K562 (cell line): Measurements from ENCODE around the gene ZDHHC8. TPM values are rescaled to one million over a fixed set of nuclear protein-coding genes. Genes with fewer than 3 reads are reported as not detected.

Experiments
- ATF7 ChIP-seq: fragments of 450-650 bp; IDR thresholded peaks from 2 replicates; pipeline ENCODE4 v1.7.1; 2014; ENCODE audit warnings: mild to moderate bottlenecking, moderate library complexity
- DIDO1 ChIP-seq: fragments of 450-650 bp; IDR thresholded peaks from 2 replicates; pipeline ENCODE4 v1.6.1; 2016; ENCODE audit warnings: low read depth, missing biosample characterization, missing genetic modification characterization
- ELF4 ChIP-seq: fragments of 450-650 bp; formaldehyde crosslinking; IDR thresholded peaks from 2 replicates; pipeline ENCODE4 v1.4.0; 2022; ENCODE audit warnings: missing genetic modification characterization
- ELK1 ChIP-seq: sonication (generic); formaldehyde crosslinking; IDR thresholded peaks from 2 replicates; pipeline ENCODE4 v1.8.1; 2022; ENCODE audit warnings: missing genetic modification reagents
- FOXK2 ChIP-seq, 2 experiments: fragments of 450-650 bp; IDR thresholded peaks in 1 of 2; conservative IDR thresholded peaks in 1 of 2; 2 replicates each; pipeline ENCODE4 v1.6.1; 2016; ENCODE audit warnings: low read depth in 2 of 2, mild to moderate bottlenecking in 1 of 2
- HDGF ChIP-seq: fragments of 450-650 bp; IDR thresholded peaks from 2 replicates; pipeline ENCODE4 v1.6.1; 2016
- ILK ChIP-seq: fragments of 450-650 bp; IDR thresholded peaks from 2 replicates; pipeline ENCODE4 v1.6.1; 2016; ENCODE audit warnings: missing genetic modification characterization, low read depth, mild to moderate bottlenecking, missing compliant biosample characterization, moderate library complexity, borderline replicate concordance
- LCOR ChIP-seq: sonication (generic); formaldehyde crosslinking; IDR thresholded peaks from 2 replicates; pipeline ENCODE4 v1.8.0; 2022; ENCODE audit warnings: mild to moderate bottlenecking, missing genetic modification reagents
- MAFK ChIP-seq: IDR thresholded peaks from 2 replicates; pipeline ENCODE4 v1.6.1; 2011; ENCODE audit warnings: low read length, improper control_type of control experiment
- MBD1 ChIP-seq: fragments of 250-450 bp; sonication (Bioruptor Pico); IDR thresholded peaks from 2 replicates; pipeline ENCODE4 v1.8.0; 2022; ENCODE audit warnings: inconsistent platforms
- NR0B1 ChIP-seq: fragments of 450-650 bp; IDR thresholded peaks from one replicate; pipeline ENCODE4 v1.6.1; 2018; ENCODE audit warnings: mild to moderate bottlenecking, moderate library complexity; ENCODE audit not compliant: partially characterized antibody
- PML ChIP-seq: IDR thresholded peaks from 2 replicates; pipeline ENCODE4 v1.6.1; 2012; ENCODE audit warnings: low read length, inconsistent platforms
- RNF2 ChIP-seq: sonication (generic); IDR thresholded peaks from 2 replicates; pipeline ENCODE4 v1.6.1; 2016
- SAFB2 ChIP-seq: fragments of 200-400 bp; formaldehyde crosslinking; IDR thresholded peaks from 2 replicates; pipeline ENCODE4 v1.6.1; 2018; ENCODE audit warnings: borderline replicate concordance, low read length, low read depth, moderate library complexity; ENCODE audit not compliant: severe bottlenecking
- SOX6 ChIP-seq: fragments of 450-650 bp; IDR thresholded peaks from 2 replicates; pipeline ENCODE4 v1.6.1; 2014; ENCODE audit warnings: mild to moderate bottlenecking
- SREBF1 ChIP-seq: fragments of 150-350 bp; IDR thresholded peaks from 2 replicates; pipeline ENCODE4 v1.6.1; 2014; ENCODE audit warnings: antibody characterized with exemption, low read depth, low read length, borderline replicate concordance
- SRF ChIP-seq, 2 experiments: fragments of 250-450, 450-650 bp in 1 of 2; sonication (Bioruptor Pico) in 1 of 2; sonication (generic) in 1 of 2; formaldehyde crosslinking; IDR thresholded peaks; 2 replicates each; pipeline versions ENCODE4 v1.5.0 to v1.5.1; 2020 to 2022; ENCODE audit warnings: mild to moderate bottlenecking in 1 of 2, missing genetic modification reagents in 1 of 2
- TBP ChIP-seq: optimal IDR thresholded peaks from 2 replicates; pipeline ENCODE3; 2011; ENCODE audit warnings: low read depth, low read length, improper control_type of control experiment
- TCFL5 ChIP-seq: fragments of 250-450 bp; sonication (Bioruptor Pico); conservative IDR thresholded peaks from 2 replicates; pipeline ENCODE4 v1.6.1; 2021; ENCODE audit warnings: mild to moderate bottlenecking, moderate library complexity, matching md5 sums
- YY1 ChIP-seq, 3 experiments: IDR thresholded peaks; 2 replicates each; pipeline ENCODE4 v1.6.1; 2011; ENCODE audit warnings: low read length in 2 of 3, mild to moderate bottlenecking in 2 of 3, moderate library complexity in 2 of 3, borderline replicate concordance in 1 of 3, control low read depth in 1 of 3, low read depth in 1 of 3; ENCODE audit not compliant: insufficient read depth in 3 of 3, insufficient replicate concordance in 2 of 3, control insufficient read depth in 1 of 3, insufficient read length in 1 of 3; ENCODE audit errors: extremely low read depth in 1 of 3
- ZKSCAN1 ChIP-seq: fragments of 150-350 bp; IDR thresholded peaks from 2 replicates; pipeline ENCODE4 v1.6.1; 2016; ENCODE audit warnings: low read depth, low read length
- ZNF212 ChIP-seq: fragments of 450-650 bp; formaldehyde crosslinking; IDR thresholded peaks from 2 replicates; pipeline ENCODE4 v1.4.0; 2020; ENCODE audit warnings: mild to moderate bottlenecking
- ZNF239 ChIP-seq: fragments of 250-450 bp; sonication (Bioruptor Pico); IDR thresholded peaks from 2 replicates; pipeline ENCODE4 v1.4.0; 2020; ENCODE audit warnings: mild to moderate bottlenecking
- ZNF316 ChIP-seq: fragments of 450-650 bp; IDR thresholded peaks from 2 replicates; pipeline ENCODE4 v1.6.1; 2016
- ZNF445 ChIP-seq: fragments of 250-450 bp; sonication (Bioruptor Pico); IDR thresholded peaks from 2 replicates; pipeline ENCODE4 v1.4.0; 2020; ENCODE audit warnings: low read depth, mild to moderate bottlenecking, moderate library complexity
- polyA plus RNA-seq, 8 experiments: library from polyadenylated mRNA; depleted of rRNA in 4 of 8; stranded (reverse) in 5 of 8; unstranded in 3 of 8; fragments of >200 nt; fragmentation: Nextera tagmentation in 2 of 8; fragmentation: Illumina TruSeq in 1 of 8; extraction: Ambion mirVana in 2 of 8; extraction: Trizol in 1 of 8; gene quantifications; 2 replicates each; pipeline versions ENCODE4 v1.2.1 to v1.2.3, GENCODE V29; 2011 to 2014; ENCODE audit warnings: inconsistent platforms in 1 of 8, missing spikeins in 1 of 8
- total RNA-seq, 7 experiments: library from RNA; depleted of rRNA in 6 of 7; stranded (reverse); fragments of >200 nt in 6 of 7; fragmentation: Illumina TruSeq in 2 of 7; extraction: Trizol in 2 of 7; gene quantifications; 2 replicates each; pipeline versions ENCODE4 v1.2.1 to v1.2.3, GENCODE V29; 2011 to 2021; ENCODE audit warnings: low replicate concordance in 1 of 7

Gene ZDHHC8
- total and polyA plus RNA-seq, 9 of the 15 experiments (the other 6 are each of a cell fraction or from before 2014, with no cell fraction given), result 0.04 to 109 (median 16.4) TPM

- TF ChIP-seq ELF4 (CRISPR knock-in tag) (peak; percentile 84), FOXK2 (conservative IDR thresholded peaks at IDR 0.05 in 1 of 2, IDR thresholded peaks at IDR 0.05 in 1 of 2; ENCODE audit: low read depth in 2 of 2) (peak; percentile 98 to 100), ATF7 (peak; percentile 59; the same call in 1 of the 2 replicates), SOX6 (peak; percentile 24; the same call in 1 of the 2 replicates), TCFL5 (CRISPR knock-in tag) (no peak), ZNF212 (peak; percentile 30; the same call in 1 of the 2 replicates), ZKSCAN1 (peak; percentile 37; the same call in 1 of the 2 replicates), RNF2 (no peak), ILK (tag) (no peak), LCOR (CRISPR knock-in tag) (no peak), SREBF1 (peak; percentile 81; the same call in 1 of the 2 replicates), DIDO1 (tag) (no peak), SAFB2 (no peak), MAFK (peak; percentile 59), ZNF239 (CRISPR knock-in tag) (peak; percentile 16; the same call in 1 of the 2 replicates), NR0B1 (no peak), PML (no peak; the same call in 1 of the 2 replicates), TBP (no peak), MBD1 (no peak), ZNF316 (no peak), ELK1 (CRISPR knock-in tag) (no peak), SRF (CRISPR knock-in tag; IDR thresholded peaks at IDR 0.05) (peak in 1 of 2 experiments; percentile 67; a peak in 2 of 4 replicates), ZNF445 (no peak; the same call in 1 of the 2 replicates), HDGF (peak; percentile 93), YY1 (IDR thresholded peaks at IDR 0.05; ENCODE audit: borderline replicate concordance in 1 of 3, control insufficient read depth in 1 of 3, extremely low read depth in 1 of 3, insufficient read depth in 3 of 3, insufficient read length in 1 of 3, insufficient replicate concordance in 2 of 3, low read depth in 1 of 3, low read length in 2 of 3) (peak in 2 of 3 experiments; percentile 12 to 37)
These were observed 2.5 kb upstream of the ZDHHC8 start (continued) for GRCh38 chr22:20128902-20129746.
